Mesothelial cell of epicardium (in vitro differentiated cells): Measurements from ENCODE around the gene ZNF620. TPM values are rescaled to one million over a fixed set of nuclear protein-coding genes. Genes with fewer than 3 reads are reported as not detected.
A peak's percentile ranks its signal among the peaks of the same experiment; 100 is the strongest.

Source experiments
- DNase-seq, 2 experiments: peaks; one replicate each; pipeline ENCODE4 v3.0.0; 2021; ENCODE audit warnings: low spot score in 2 of 2; ENCODE audit not compliant: unreplicated experiment in 2 of 2
- H3K27ac Mint-ChIP-seq: 2 replicates; pipeline ENCODE4 v1.8.0; 2021; ENCODE audit warnings: mixed read lengths
- H3K27me3 Mint-ChIP-seq: 2 replicates; pipeline ENCODE4 v1.8.0; 2021; ENCODE audit warnings: low read depth, mixed read lengths
- H3K36me3 Mint-ChIP-seq: 2 replicates; pipeline ENCODE4 v1.8.0; 2021; ENCODE audit warnings: mixed read lengths
- H3K4me1 Mint-ChIP-seq: 2 replicates; pipeline ENCODE4 v1.8.0; 2021; ENCODE audit warnings: mixed read lengths
- H3K4me3 Mint-ChIP-seq: 2 replicates; pipeline ENCODE4 v1.8.0; 2021; ENCODE audit warnings: mild to moderate bottlenecking, moderate library complexity, mixed read lengths
- H3K9me3 Mint-ChIP-seq: 2 replicates; pipeline ENCODE4 v1.8.0; 2021; ENCODE audit warnings: mixed read lengths
- CTCF ChIP-seq: fragments of 200-600 bp; sonication (generic); IDR thresholded peaks from one replicate; pipeline ENCODE4 v1.5.0; 2021; ENCODE audit warnings: antibody characterized with exemption; ENCODE audit not compliant: unreplicated experiment
- total RNA-seq: library from RNA; stranded (reverse); gene quantifications from 3 replicates; pipeline ENCODE4 v1.2.1, GENCODE V29; 2021

The ZNF620 gene
- total RNA-seq, 1 donor from 2014 or later = 16.7 TPM

- H3K27ac Mint-ChIP-seq = peak overlapping the region; percentile 99
- no peak for DNase-seq
- peaks cover 8% of the 10 kb centered on the region for H3K9me3 Mint-ChIP-seq
- H3K4me3 Mint-ChIP-seq = peak overlapping the region; percentile 96
- peaks cover 11% of the 10 kb centered on the region for H3K36me3 Mint-ChIP-seq
- no peak for TF ChIP-seq CTCF
- H3K27me3 Mint-ChIP-seq = peaks cover under 1% of the 10 kb centered on the region
- H3K4me1 Mint-ChIP-seq = peaks cover 18% of the 10 kb centered on the region
Measured at GRCh38 chr3:40504636-40505430, 1.0 kb upstream of the ZNF620 start.

GRCh38 chr3:40511031-40511718, 5.3 kb downstream of the ZNF620 start:
- peaks cover 6% of the 10 kb centered on the region for H3K9me3 Mint-ChIP-seq
- TF ChIP-seq CTCF = no peak
- H3K4me1 Mint-ChIP-seq = peaks cover 11% of the 10 kb centered on the region
- no peak overlapping the region for H3K4me3 Mint-ChIP-seq
- no peaks in the 10 kb centered on the region for H3K27me3 Mint-ChIP-seq
- H3K36me3 Mint-ChIP-seq = peaks cover 42% of the 10 kb centered on the region
- DNase-seq = no peak
- H3K27ac Mint-ChIP-seq = no peak overlapping the region

- H3K36me3 Mint-ChIP-seq = peaks cover 38% of the 10 kb centered on the region
Measured at GRCh38 chr3:40516201-40516600, 10.4 kb downstream of the ZNF620 start.

GRCh38 chr3:40518067-40518466, 12.2 kb downstream of the ZNF620 start:
- TF ChIP-seq CTCF = no peak
- Mint-ChIP-seq H3K27me3 (no peaks in the 10 kb centered on the region), H3K9me3 (peaks cover 3% of the 10 kb centered on the region), H3K27ac (no peak overlapping the region), H3K36me3 (peaks cover 34% of the 10 kb centered on the region), H3K4me1 (no peaks in the 10 kb centered on the region), H3K4me3 (no peak overlapping the region)
- no peak for DNase-seq

More at GRCh38 chr3:40516201-40516600, 10.4 kb downstream of the ZNF620 start:
- no peak for DNase-seq
- H3K27me3 Mint-ChIP-seq = no peaks in the 10 kb centered on the region
- H3K4me3 Mint-ChIP-seq = no peak overlapping the region
- no peak for TF ChIP-seq CTCF
- H3K27ac Mint-ChIP-seq = peak overlapping the region; percentile 8
- H3K9me3 Mint-ChIP-seq = peaks cover 3% of the 10 kb centered on the region
- no peaks in the 10 kb centered on the region for H3K4me1 Mint-ChIP-seq

- no peak overlapping the region for H3K27ac Mint-ChIP-seq
- no peaks in the 10 kb centered on the region for H3K4me1 Mint-ChIP-seq
- H3K4me3 Mint-ChIP-seq = no peak overlapping the region
- peaks cover 34% of the 10 kb centered on the region for H3K36me3 Mint-ChIP-seq
- no peaks in the 10 kb centered on the region for H3K27me3 Mint-ChIP-seq
- TF ChIP-seq CTCF = no peak
- H3K9me3 Mint-ChIP-seq = peaks cover 3% of the 10 kb centered on the region
- no peak for DNase-seq
Measured at GRCh38 chr3:40518848-40519247, 13.0 kb downstream of the ZNF620 start.
